GM23248 (cell line): ENCODE data around the gene ZNF346. TPM values are rescaled to one million over a fixed set of nuclear protein-coding genes. Genes with fewer than 3 reads are reported as not detected.

Experiments
- DNase-seq: peaks from one replicate; pipeline ENCODE4 v3.0.0-alpha.2; 2015
- H2AFZ ChIP-seq: fragments of 200-600 bp; sonication (generic); 2 replicates; pipeline ENCODE4 v1.6.1; 2016; ENCODE audit warnings: antibody characterized with exemption
- H3F3A ChIP-seq: fragments of 200-600 bp; sonication (generic); 2 replicates; pipeline ENCODE4 v1.6.1; 2016; ENCODE audit warnings: mild to moderate bottlenecking, antibody characterized with exemption, mixed run types; ENCODE audit not compliant: insufficient read depth
- H3K27ac ChIP-seq: fragments of 200-600 bp; sonication (generic); 2 replicates; pipeline ENCODE4 v1.5.1; 2016; ENCODE audit warnings: mild to moderate bottlenecking
- H3K27me3 ChIP-seq: fragments of 200-600 bp; sonication (generic); replicated peaks from 2 replicates; pipeline ENCODE4 v1.6.1; 2016; ENCODE audit warnings: mild to moderate bottlenecking; ENCODE audit not compliant: insufficient read depth
- H3K36me3 ChIP-seq: fragments of 200-600 bp; sonication (generic); 2 replicates; pipeline ENCODE4 v1.6.1; 2016; ENCODE audit warnings: low read depth, mild to moderate bottlenecking
- H3K4me1 ChIP-seq: fragments of 200-600 bp; sonication (generic); 2 replicates; pipeline ENCODE4 v1.6.1; 2016; ENCODE audit warnings: mild to moderate bottlenecking; ENCODE audit not compliant: insufficient read depth
- H3K4me2 ChIP-seq: fragments of 200-600 bp; sonication (generic); one replicate; pipeline ENCODE4 v1.6.1; 2016; ENCODE audit warnings: mild to moderate bottlenecking; ENCODE audit not compliant: unreplicated experiment
- H3K4me3 ChIP-seq: fragments of 200-600 bp; sonication (generic); 2 replicates; pipeline ENCODE4 v1.5.1; 2016; ENCODE audit warnings: mild to moderate bottlenecking
- H3K79me2 ChIP-seq: fragments of 200-600 bp; sonication (generic); 2 replicates; pipeline ENCODE4 v1.6.1; 2016; ENCODE audit warnings: mild to moderate bottlenecking; ENCODE audit not compliant: insufficient read depth
- H3K9ac ChIP-seq: fragments of 200-600 bp; sonication (generic); 2 replicates; pipeline ENCODE4 v1.6.1; 2016; ENCODE audit warnings: mild to moderate bottlenecking
- H3K9me2 ChIP-seq: fragments of 200-600 bp; sonication (generic); 2 replicates; pipeline ENCODE4 v1.6.1; 2016; ENCODE audit warnings: mixed run types, mild to moderate bottlenecking, moderate library complexity; ENCODE audit not compliant: insufficient read depth
- H3K9me3 ChIP-seq: fragments of 200-600 bp; sonication (generic); one replicate; pipeline ENCODE4 v1.6.1; 2017; ENCODE audit warnings: low read depth
- H4K20me1 ChIP-seq: fragments of 200-600 bp; sonication (generic); 2 replicates; pipeline ENCODE4 v1.6.0; 2016; ENCODE audit not compliant: insufficient read depth
- EZH2 ChIP-seq: fragments of 200-600 bp; sonication (generic); IDR thresholded peaks from 2 replicates; pipeline ENCODE4 v1.6.1; 2018; ENCODE audit warnings: antibody characterized with exemption, mild to moderate bottlenecking; ENCODE audit not compliant: insufficient read depth, poor library complexity, severe bottlenecking
- EZH2phosphoT487 ChIP-seq: fragments of 200-600 bp; sonication (generic); IDR thresholded peaks from 2 replicates; pipeline ENCODE4 v1.6.1; 2018; ENCODE audit warnings: antibody characterized with exemption, moderate library complexity, mild to moderate bottlenecking, low read depth; ENCODE audit not compliant: insufficient read depth
- WGBS, 2 experiments: methylation state at CpG; one replicate each; pipeline ENCODE4 v1.1.6; 2015 to 2017; ENCODE audit warnings: low lambda C conversion rate in 2 of 2, low coverage in 1 of 2; ENCODE audit errors: missing lambda C conversion rate in 2 of 2; 5-methylcytosine and 5-hydroxymethylcytosine counted together
- in situ Hi-C: fragments of 300-500 bp; cut with MboI; formaldehyde crosslinking; loops from 2 replicates; pipeline ENCODE4 v1.15.0; 2020
- polyA plus RNA-seq: library from polyadenylated mRNA; unstranded; fragments of >200 nt; fragmentation: Nextera tagmentation; extraction: Ambion mirVana; gene quantifications from 2 replicates; pipeline ENCODE4 v1.2.1, GENCODE V29; 2016
- total RNA-seq: library from RNA; depleted of rRNA; stranded (reverse); fragments of >200 nt; shearing (Covaris generic); gene quantifications from 2 replicates; pipeline ENCODE4 v1.2.3, GENCODE V29; 2014

The ZNF346 gene
- total and polyA plus RNA-seq, 2 experiments from 2014 or later = 13.5 to 14.8 TPM

DNA sequence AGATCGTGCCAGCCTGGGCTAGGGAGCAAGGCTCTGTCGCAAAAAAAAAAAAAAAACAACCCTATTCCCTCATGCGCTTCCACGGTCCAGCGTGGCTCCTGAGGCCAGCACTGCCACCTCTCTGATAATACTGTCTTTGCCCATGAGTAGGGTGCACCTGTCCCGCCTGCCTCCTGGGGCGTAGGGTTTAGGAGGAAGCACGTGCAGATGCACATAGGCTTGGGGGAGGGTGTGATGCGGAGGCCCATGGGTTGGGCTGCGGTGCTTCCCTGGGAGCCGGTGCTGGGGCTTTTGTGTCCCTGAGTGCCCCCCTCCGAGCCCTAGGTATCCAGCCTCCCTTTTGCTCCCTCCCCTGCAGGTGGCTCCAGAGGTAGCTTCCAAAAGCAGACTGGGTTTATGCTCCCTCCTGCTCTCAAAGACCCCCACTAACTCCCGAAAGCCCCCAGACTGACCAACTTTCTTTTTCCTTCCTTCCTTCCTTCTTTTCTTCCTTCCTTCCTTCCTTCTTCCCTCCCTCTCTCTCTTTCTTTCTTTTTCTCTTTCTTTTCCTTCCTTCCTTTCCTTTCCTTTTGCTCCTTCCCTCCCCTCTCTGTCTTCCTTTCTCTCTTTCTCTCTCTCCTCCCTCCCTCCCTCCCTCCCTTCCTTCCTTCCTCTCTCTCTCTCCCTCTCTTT is 77.1 kb downstream of the ZNF346 start:
- no peak for DNase-seq
- Histone ChIP-seq H3F3A (no peaks in the 10 kb centered on the region), H2AFZ (no peak overlapping the region), H3K9ac (no peak overlapping the region), H3K9me3 (no peaks in the 10 kb centered on the region), H3K4me2 (no peak overlapping the region), H3K9me2 (no peaks in the 10 kb centered on the region), H3K27ac (no peak overlapping the region), H3K4me3 (no peak overlapping the region), H4K20me1 (no peaks in the 10 kb centered on the region), H3K79me2 (no peaks in the 10 kb centered on the region), H3K36me3 (no peaks in the 10 kb centered on the region), H3K4me1 (no peaks in the 10 kb centered on the region), H3K27me3 (peaks cover 10% of the 10 kb centered on the region; the same call in 1 of the 2 replicates)
- in situ Hi-C loops = no loop called here
- 86 to 94% methylated on average over 12 to 13 of the region's 13 CpGs for WGBS, 2 experiments
- TF ChIP-seq EZH2 = no peak
- no peak for TF ChIP-seq EZH2phosphoT487

DNA sequence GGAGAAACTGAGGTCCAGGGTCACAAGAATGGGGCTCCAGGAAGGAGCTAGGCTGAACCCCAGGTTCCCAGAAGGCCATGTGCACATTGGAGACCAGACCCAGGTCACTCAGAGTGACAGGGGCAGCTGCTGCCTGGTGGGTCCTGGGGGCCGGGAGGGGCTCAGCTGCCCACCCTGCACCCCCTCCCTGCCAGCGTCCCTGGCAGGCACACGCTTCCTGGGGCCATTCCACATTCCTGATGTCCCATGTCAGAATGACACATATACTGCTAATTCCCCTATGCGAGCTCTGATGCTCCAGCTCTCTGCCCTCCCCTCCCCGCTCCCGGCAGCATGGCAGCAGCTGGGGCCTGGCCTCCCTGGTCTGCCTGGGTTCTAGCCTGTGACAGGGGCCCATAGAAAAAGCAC is 78.2 kb downstream of the ZNF346 start:
- Histone ChIP-seq H3K79me2 (no peaks in the 10 kb centered on the region), H3K9me3 (no peaks in the 10 kb centered on the region), H2AFZ (no peak overlapping the region), H3K4me1 (no peaks in the 10 kb centered on the region), H4K20me1 (no peaks in the 10 kb centered on the region), H3F3A (no peaks in the 10 kb centered on the region), H3K36me3 (no peaks in the 10 kb centered on the region), H3K27ac (no peak overlapping the region), H3K4me2 (no peak overlapping the region), H3K27me3 (peaks cover 10% of the 10 kb centered on the region; the same call in 1 of the 2 replicates), H3K9me2 (no peaks in the 10 kb centered on the region), H3K9ac (no peak overlapping the region), H3K4me3 (no peak overlapping the region)
- WGBS, 2 experiments = 30 to 34% methylated on average over 5 to 6 of the region's 6 CpGs
- TF ChIP-seq EZH2 = no peak
- no peak for TF ChIP-seq EZH2phosphoT487
- DNase-seq = peak; percentile 52
- in situ Hi-C loops = no loop called here

- no peaks in the 10 kb centered on the region for H3K9me2 ChIP-seq
- no peak overlapping the region for H3K4me2 ChIP-seq
- DNase-seq = no peak
- H3K79me2 ChIP-seq = no peaks in the 10 kb centered on the region
- no peaks in the 10 kb centered on the region for H3F3A ChIP-seq
- no peak overlapping the region for H3K9ac ChIP-seq
- H3K27me3 ChIP-seq = peaks cover 10% of the 10 kb centered on the region; the same call in 1 of the 2 replicates
- WGBS, 2 experiments = 52 to 54% methylated on average over 9 of the region's 9 CpGs
- TF ChIP-seq EZH2phosphoT487 = no peak
- TF ChIP-seq EZH2 = no peak
- no peak overlapping the region for H3K4me3 ChIP-seq
- no peak overlapping the region for H2AFZ ChIP-seq
- no peaks in the 10 kb centered on the region for H3K36me3 ChIP-seq
- in situ Hi-C loops = no loop called here
- H4K20me1 ChIP-seq = no peaks in the 10 kb centered on the region
- H3K9me3 ChIP-seq = no peaks in the 10 kb centered on the region
- no peak overlapping the region for H3K27ac ChIP-seq
- H3K4me1 ChIP-seq = no peaks in the 10 kb centered on the region
Observed at GRCh38 chr5:177103523-177104253, 81.2 kb downstream of the ZNF346 start.

GRCh38 chr5:177105691-177106476 is 83.4 kb downstream of the ZNF346 start:
- no peak overlapping the region for H3K4me2 ChIP-seq
- H3F3A ChIP-seq = no peaks in the 10 kb centered on the region
- H3K27ac ChIP-seq = no peak overlapping the region
- no peak for DNase-seq
- TF ChIP-seq EZH2phosphoT487 = no peak
- no peak for TF ChIP-seq EZH2
- H3K79me2 ChIP-seq = no peaks in the 10 kb centered on the region
- H3K4me3 ChIP-seq = no peak overlapping the region
- H2AFZ ChIP-seq = no peak overlapping the region
- H3K9me3 ChIP-seq = no peaks in the 10 kb centered on the region
- in situ Hi-C loops = no loop called here
- no peaks in the 10 kb centered on the region for H3K4me1 ChIP-seq
- H3K36me3 ChIP-seq = no peaks in the 10 kb centered on the region
- no peaks in the 10 kb centered on the region for H3K9me2 ChIP-seq
- H3K27me3 ChIP-seq = peaks cover 10% of the 10 kb centered on the region; the same call in 1 of the 2 replicates
- WGBS, 2 experiments = 49 to 63% methylated on average over 18 to 24 of the region's 24 CpGs
- H3K9ac ChIP-seq = no peak overlapping the region
- no peaks in the 10 kb centered on the region for H4K20me1 ChIP-seq
